Retina (tissue), 1 donor: ENCODE results near the gene CEP89.
"Not testable (repeated sequence)": the region's sequence is repeated elsewhere in the genome, so short reads cannot be mapped to it uniquely, and the experiment has no call there.

Experiments used
- DNase-seq: peaks from one replicate; pipeline ENCODE4 v3.0.0-alpha.2; 2016

CEP89 gene

DNA sequence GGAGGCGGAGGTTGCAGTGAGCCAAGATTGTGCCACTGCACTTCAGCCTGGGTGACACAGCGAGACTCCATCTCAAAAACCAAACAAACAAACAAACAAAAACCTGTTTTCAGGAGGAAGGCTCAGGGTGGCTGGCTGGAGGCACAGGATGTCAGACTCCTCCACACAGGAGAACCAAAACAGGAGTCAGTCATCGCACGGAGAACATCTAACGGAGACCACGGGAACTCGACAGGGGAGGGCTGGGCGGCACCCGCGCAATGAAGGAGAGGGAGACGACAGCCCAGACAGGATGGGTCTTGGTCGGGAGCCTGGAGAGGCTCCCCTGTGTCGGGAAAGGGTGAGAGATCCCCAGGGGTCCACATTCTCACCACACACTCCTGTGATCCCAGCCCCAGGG lies 81.4 kb downstream of the CEP89 start:
- no peak for DNase-seq

DNA sequence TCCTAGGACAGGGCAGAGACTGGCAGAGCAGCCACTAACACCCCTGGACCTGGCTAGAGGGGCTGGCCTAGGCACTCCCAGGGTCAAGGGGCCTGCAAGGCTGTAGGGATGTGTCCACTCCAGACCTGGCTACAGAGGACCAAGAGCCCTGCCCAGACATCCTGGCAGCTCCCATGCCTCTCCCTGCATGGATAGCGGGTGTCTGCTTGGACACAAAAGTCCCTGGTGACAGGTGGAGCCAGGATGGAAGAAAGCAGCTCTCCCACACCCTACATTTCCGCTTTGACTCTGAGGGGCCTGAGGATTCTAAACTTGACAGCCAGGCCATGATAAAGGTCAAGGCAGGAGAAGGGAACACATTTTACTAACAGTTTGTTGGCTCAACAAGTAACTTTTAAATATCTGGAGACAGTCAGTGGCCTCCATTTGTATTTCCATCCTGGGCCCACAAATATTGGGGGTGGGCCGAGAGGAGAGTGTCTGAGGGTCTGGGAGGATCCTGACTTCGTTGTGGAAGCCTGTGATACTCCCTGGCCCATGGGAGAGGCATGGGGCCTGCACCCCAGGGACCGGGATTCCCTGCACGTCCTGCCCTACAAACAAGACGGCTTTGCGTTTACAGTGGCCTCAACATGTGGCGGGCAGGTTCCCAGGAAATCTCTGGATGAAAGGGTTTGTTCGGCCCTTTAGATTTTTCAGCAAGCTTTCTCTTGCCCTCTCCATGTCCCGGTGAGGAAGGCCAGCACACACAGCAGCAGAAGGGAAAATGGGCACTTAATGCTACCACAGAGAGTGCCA lies 82.4 kb downstream of the CEP89 start:
- no peak for DNase-seq

DNA sequence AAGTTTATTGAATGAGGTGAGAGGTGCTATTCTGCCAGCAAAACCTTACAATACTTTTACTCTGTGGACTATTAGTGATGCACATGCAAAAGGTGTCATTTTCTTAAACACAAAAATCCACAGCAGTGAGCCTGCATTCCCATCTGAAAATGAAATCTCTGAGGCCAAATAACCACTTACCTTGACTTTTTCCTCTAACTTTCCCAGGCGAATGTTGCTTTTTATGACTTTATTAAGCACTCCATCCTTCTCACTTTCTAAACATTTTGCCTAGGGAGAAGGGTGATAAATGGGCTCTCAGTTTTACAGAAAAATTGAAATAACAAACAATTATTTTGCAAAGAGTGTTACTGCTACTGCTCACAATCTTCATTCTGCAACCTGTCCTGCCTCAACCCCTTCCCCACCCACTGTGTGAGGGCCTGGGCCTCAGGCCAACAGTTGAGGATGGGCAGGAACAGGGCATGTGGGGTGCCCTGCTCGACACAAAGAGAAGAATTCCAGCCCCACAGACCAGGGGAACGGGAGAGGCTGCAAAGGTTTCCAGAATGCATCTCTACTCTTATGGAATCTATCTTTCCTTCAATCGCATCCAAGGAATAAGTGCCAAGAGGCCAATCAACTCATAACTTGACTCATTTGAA lies 84.1 kb downstream of the CEP89 start:
- DNase-seq = no peak

DNA sequence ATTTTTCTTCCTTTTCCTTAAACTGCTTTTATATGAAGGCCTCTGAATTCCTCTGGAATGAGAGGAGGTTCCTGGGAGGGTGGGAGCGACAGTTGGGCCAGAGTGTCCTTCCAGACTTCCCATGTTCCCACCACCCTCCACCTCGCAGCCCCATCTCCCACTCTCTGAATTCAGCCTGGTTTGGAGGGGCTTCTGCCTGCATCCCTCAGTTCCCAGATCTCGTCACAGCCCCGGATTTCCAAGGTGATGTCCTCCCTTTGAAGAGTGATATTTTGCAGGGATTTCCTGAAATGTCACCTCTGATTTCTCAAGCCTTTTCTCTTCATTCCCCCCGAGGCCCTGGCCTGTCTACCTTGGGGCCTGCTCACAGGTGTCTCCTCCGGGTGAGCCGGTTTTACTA lies 85.5 kb downstream of the CEP89 start:
- no peak for DNase-seq

DNA sequence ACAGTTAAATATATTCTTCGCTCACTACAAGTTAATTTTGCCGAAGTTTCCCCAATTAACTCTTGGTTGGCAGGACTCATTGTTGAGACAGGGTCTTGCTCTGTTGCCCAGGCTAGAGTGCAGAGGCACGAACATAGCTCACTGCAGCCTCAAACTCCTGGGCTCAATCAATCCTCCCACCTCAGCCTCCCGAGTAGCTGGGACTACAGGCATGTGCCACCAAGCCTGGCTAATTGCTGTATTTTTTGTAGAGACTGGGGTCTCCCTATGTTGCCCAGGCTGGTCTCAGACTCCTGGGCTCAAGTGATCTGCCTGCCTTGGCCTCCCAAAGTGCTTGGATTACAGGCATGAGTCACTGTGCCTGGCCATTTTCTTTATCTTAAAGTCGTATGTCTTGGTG lies 86.5 kb downstream of the CEP89 start:
- not testable (repeated sequence) for DNase-seq

GRCh38 chr19:32881766-32882165 lies 90.0 kb downstream of the CEP89 start:
- no peak for DNase-seq

GRCh38 chr19:32880622-32881021 lies 91.1 kb downstream of the CEP89 start:
- DNase-seq = no peak

- DNase-seq = no peak
Observed at GRCh38 chr19:32879741-32880140, 92.0 kb downstream of the CEP89 start.

GRCh38 chr19:32878988-32879387 lies 92.8 kb downstream of the CEP89 start:
- DNase-seq = no peak

- DNase-seq = no peak
Observed at GRCh38 chr19:32877977-32878745, 93.6 kb downstream of the CEP89 start.

DNA sequence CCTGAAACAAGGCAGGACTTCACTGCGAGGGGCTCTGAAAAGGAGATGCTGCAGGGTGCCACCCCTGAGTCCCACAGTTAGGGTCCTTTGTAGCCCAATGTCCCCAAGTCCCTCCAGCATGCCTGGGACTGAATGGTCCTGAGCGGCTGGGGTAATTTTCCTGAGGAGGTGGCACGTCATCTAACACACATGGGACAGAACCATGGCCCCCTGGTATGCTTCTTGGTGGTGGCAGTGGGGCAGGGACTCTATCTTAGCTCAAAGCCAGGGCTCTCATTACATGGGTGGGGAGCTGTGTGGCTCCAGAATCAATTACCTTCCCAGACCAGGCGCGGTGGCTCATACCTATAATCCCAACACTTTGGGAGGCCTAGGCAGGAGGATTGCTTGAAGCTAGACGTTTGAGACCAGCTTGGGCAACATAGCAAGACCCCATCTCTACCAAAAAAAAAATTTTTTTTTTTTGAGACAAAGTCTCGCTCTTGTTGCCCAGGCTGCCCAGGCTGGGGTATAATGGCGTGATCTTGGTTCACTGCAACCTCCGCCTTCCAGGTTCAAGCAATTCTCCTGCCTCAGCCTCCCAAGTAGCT lies 94.3 kb downstream of the CEP89 start:
- no peak for DNase-seq

DNA sequence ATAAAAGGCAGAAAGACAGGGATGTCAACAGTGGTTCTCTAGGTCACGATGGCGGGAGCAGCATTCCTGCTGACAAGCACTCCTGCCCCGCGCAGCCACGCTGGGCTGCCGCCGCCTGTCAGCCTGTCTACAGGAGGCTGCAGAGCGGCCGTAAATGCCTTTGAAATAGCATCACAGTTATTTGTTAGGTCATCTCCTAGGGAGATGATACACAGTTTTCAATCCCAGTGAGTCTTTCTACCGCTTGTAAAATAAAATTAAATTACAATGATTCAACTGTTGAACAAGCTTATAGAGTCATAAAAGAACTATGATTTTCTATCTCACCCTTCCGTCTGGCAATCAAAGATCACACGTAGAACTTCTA lies 94.9 kb downstream of the CEP89 start:
- DNase-seq = no peak

DNA sequence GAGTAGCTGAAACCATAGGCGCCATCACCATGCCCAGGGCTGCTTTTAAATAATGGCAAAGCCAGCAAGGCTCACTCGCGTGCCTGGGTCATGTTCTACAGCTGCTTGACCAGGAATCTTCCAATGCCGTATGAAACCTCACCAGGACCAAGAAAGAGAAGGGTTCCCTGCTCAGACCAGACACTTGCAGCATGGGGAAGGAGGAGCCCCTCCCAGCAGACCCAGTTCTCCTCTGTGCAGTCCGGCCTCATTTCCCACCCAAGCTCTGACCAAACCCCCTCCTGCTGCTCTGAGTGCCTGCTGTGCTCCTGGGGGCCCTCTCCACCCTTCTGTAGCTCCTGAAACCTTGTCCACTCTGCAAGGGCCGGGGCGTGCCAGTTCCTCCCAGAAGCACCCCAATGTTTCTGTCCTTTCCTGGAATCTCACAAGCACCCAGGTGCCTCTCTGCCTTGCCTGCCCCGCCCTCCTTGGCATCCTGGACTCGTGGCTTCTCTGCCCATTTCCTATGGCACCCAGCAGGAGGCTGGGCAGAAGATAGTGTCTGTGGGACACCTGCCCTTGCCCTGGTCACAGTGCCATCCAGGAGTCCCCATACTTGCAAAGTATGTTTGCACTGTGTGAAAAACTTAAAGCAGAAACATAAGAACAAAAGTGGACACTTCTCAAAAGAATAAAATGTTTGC lies 95.4 kb downstream of the CEP89 start:
- no peak for DNase-seq

DNA sequence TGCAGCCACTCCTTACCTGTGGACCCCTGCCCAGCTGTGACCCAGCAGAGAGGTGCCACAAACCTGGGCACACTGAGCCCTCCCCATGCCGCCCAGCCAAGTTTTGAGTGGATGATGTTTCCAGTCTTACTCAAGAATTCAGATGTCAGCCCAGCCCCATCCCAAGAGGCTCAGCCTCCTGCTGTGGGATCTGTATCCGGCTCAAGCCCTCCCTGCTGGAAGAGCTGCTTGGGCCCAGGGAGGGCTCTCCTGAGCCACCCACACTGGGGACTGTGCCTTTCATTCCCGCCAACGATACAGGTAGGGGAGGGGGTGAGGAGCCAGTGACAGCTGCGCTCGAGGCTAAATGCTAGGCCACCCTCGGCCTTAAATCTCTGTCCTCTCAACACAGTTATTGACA lies 96.3 kb downstream of the CEP89 start:
- DNase-seq = no peak

DNA sequence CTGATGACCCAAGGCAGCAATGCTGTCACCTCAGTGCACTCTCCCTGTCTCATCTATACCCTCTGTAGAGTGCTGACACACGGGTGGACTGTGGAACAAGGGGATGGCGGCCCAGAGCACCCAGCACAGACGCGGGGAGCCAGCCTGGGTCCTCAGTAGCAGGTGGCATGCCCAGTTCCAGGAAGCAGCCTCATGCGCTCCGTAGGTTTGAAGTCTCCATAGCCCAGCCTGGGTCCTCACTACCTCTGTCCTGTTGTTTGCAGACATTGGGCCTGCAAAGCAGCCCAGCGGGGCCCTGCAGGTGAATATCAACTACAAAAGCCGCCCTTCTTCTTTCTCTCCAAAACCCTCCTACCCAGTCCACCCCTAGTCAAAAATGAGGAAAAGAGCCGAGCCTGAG lies 97.2 kb downstream of the CEP89 start:
- no peak for DNase-seq

GRCh38 chr19:32873247-32873959 lies 98.4 kb downstream of the CEP89 start:
- DNase-seq = no peak

- DNase-seq = no peak
Observed at GRCh38 chr19:32872391-32872790, 99.4 kb downstream of the CEP89 start.

DNA sequence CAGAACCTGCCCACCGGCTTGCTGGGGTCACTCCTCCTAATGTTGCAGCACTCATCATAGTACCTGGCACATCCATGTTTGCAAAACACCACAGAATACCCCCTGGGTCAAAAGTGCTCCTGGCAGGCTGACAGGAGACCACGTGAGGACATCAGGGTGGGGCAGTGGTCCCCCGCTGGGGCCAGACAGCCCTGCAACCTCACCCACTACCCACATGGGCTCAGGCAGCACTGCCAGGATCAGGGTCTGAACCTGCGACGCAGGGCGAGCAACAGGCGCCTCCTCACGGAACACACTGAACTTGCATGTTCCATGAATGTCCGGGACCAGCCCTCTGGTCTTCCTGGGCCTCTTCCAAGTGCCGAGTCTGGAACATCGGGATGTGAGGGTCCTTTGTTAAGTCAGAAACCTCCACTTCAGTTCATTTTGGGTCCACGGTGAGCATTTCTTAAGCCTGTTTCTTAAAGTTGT lies 100.7 kb downstream of the CEP89 start:
- no peak for DNase-seq

DNA sequence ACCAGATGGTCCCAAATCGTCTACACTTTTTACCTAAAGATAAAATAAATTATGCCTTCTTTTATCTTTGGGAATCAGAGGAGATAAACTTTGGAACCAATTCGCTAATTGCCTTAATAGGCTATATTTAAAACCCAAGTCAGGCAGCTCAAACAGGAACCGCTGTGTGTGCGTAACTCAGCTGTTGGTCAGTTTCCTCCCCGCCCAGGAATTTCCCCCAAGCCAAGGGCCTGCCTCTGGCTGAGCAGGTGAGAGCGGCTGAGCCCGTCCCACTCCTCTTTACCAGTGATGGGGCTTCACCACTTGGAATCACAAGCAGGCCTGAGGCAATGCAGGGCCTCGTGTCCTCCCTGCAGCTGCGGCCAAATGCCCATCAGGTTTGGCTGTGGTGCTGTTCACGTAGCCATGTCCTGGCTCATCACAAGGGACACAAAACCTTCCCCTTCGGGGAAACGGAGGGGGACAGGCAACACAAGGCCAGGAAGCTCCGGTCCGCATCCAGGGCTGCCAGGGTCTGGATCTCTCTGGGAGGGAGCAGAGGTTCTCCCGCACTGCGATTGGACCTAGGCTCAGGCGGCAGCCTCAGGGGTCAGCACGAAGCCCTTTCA lies 101.7 kb downstream of the CEP89 start:
- DNase-seq = no peak

DNA sequence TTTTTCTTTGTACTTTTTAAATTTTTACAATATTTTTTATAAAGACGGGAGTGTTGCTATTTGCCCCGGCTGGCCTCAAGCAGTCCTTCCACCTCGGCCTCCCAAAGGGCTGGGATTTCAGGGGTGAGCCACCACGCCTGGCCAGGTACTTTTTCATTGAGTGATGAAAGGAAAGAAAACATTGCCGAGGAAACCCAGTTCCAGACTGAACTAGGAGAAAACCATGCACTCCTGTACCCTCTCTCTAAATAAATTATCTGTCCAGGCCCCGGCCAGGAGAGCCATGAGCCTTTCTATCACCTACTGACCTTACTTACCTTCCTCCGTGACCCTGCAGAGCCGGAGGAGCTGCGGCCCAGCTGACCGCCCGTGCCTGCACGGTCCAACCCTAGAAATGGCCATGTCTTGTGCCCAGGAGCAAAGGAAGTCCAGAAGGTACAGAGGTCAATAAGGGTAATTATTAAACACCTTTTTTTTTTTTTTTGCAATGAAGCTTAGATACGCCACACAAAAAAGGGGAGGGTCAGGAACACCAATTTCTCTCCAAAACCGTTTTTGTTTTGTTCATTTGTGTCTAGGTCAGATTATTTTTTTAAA lies 102.3 kb downstream of the CEP89 start, which contains the start of gene SLC7A9:
Gene SLC7A9, minus strand, starts transcription at position 399 of the 597 bp plus-strand sequence. CDS start 1,233 bp downstream, outside the sequence.
- no peak for DNase-seq
